WTC11 (cell line): Measurements from ENCODE around the gene FAHD2A.
"Not testable (repeated sequence)": the region's sequence is repeated elsewhere in the genome, so short reads cannot be mapped to it uniquely, and the experiment has no call there.

ENCODE experiments used
- ATF3 ChIP-seq: sonication (generic); formaldehyde crosslinking; conservative IDR thresholded peaks from 2 replicates; pipeline ENCODE4 v1.8.1; 2022; ENCODE audit warnings: mild to moderate bottlenecking, missing genetic modification reagents
- ATF6 ChIP-seq: sonication (generic); formaldehyde crosslinking; IDR thresholded peaks from 2 replicates; pipeline ENCODE4 v1.8.1; 2023; ENCODE audit warnings: mild to moderate bottlenecking, missing genetic modification reagents
- CREM ChIP-seq: sonication (generic); formaldehyde crosslinking; IDR thresholded peaks from 2 replicates; pipeline ENCODE4 v1.8.1; 2022; ENCODE audit warnings: mild to moderate bottlenecking, missing genetic modification reagents, moderate library complexity
- CTCF ChIP-seq: fragments of 200-600 bp; IDR thresholded peaks from 2 replicates; pipeline ENCODE4 v1.8.0; 2022; ENCODE audit warnings: antibody characterized with exemption
- ELF4 ChIP-seq: sonication (generic); formaldehyde crosslinking; IDR thresholded peaks from 2 replicates; pipeline ENCODE4 v1.8.1; 2022; ENCODE audit warnings: low read depth, mild to moderate bottlenecking, moderate library complexity, missing genetic modification reagents
- ESRRA ChIP-seq: sonication (generic); formaldehyde crosslinking; IDR thresholded peaks from 2 replicates; pipeline ENCODE4 v1.8.1; 2022; ENCODE audit warnings: mild to moderate bottlenecking, missing genetic modification reagents, borderline replicate concordance
- MAX ChIP-seq: sonication (generic); formaldehyde crosslinking; IDR thresholded peaks from 2 replicates; pipeline ENCODE4 v1.8.0; 2022; ENCODE audit warnings: mild to moderate bottlenecking, missing genetic modification reagents
- TEAD4 ChIP-seq: sonication (generic); formaldehyde crosslinking; IDR thresholded peaks from 2 replicates; pipeline ENCODE4 v1.8.0; 2022; ENCODE audit warnings: mild to moderate bottlenecking, missing genetic modification reagents
- ZBTB43 ChIP-seq: sonication (generic); formaldehyde crosslinking; IDR thresholded peaks from 2 replicates; pipeline ENCODE4 v1.8.1; 2023; ENCODE audit warnings: mild to moderate bottlenecking, missing genetic modification reagents

- TF ChIP-seq ATF6 (CRISPR knock-in tag); CTCF; ELF4; CREM (CRISPR knock-in tag); TEAD4; MAX; ESRRA (CRISPR knock-in tag); ZBTB43 (CRISPR knock-in tag); ATF3: not testable (repeated sequence)
Observed at GRCh38 chr2:95435872-95436209, 33.3 kb downstream of the FAHD2A start.
